ENCODE measurements around the gene PPP1R13B. TPM values are rescaled to one million over a fixed set of nuclear protein-coding genes. Genes with fewer than 3 reads are reported as not detected.

Gene PPP1R13B
- polyA plus RNA-seq, 2 of the 4 experiments (the other 2 are of a cell fraction), result 2.2 to 2.7 TPM

DNA sequence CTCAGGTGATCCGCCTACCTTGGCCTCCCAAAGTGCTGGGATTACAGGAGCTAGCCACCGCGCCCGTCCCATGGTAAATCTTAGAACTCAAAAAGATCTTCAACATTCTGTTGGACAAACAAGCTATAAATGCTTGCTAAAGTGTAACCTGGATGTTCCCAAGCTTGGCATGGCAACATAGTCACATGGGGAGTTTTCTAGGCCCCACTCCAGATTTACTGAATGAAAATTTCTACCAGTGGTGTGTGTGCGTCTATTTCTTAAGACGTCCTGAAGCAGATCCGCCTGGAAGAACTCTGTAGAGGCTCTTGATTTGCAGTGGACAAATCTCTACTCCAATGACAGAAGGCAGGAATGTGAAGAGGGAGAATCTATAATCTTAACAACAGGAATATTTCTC, 71.9 kb downstream of the PPP1R13B start:
- no peaks in the 10 kb centered on the region for H3K9me3 ChIP-seq
- ChIA-PET POLR2A (no interaction called here), CTCF (interaction anchor here (0.6 kb wide), 1 partner anchor 22 kb away, joined by 3 read pairs; no protein-coding TSS in a partner anchor)
- no peaks in the 10 kb centered on the region for H3K4me1 ChIP-seq
- no peak overlapping the region for H3K4me3 ChIP-seq
- 91% methylated on average over 7 of the region's 7 CpGs for WGBS (ENCODE audit: missing lambda C conversion rate)
- no peak overlapping the region for H3K27ac ChIP-seq
- H3K4me2 ChIP-seq, result no peak overlapping the region
- no peak for ATAC-seq
- no peak for DNase-seq (ENCODE audit: low read depth in 1 of 2, low spot score in 1 of 2)
- FAIRE-seq, result no peak
- TF ChIP-seq, protein P1, sequence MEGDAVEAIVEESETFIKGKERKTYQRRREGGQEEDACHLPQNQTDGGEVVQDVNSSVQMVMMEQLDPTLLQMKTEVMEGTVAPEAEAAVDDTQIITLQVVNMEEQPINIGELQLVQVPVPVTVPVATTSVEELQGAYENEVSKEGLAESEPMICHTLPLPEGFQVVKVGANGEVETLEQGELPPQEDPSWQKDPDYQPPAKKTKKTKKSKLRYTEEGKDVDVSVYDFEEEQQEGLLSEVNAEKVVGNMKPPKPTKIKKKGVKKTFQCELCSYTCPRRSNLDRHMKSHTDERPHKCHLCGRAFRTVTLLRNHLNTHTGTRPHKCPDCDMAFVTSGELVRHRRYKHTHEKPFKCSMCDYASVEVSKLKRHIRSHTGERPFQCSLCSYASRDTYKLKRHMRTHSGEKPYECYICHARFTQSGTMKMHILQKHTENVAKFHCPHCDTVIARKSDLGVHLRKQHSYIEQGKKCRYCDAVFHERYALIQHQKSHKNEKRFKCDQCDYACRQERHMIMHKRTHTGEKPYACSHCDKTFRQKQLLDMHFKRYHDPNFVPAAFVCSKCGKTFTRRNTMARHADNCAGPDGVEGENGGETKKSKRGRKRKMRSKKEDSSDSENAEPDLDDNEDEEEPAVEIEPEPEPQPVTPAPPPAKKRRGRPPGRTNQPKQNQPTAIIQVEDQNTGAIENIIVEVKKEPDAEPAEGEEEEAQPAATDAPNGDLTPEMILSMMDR (IDR thresholded peaks at IDR 0.05), result no peak
- TF ChIP-seq RNF2 (IDR thresholded peaks at IDR 0.05; ENCODE audit: borderline replicate concordance, low read depth) (no peak), KDM1A (IDR thresholded peaks at IDR 0.05; ENCODE audit: low read depth) (no peak), HES2 (IDR thresholded peaks at IDR 0.05) (no peak), CBX8 (IDR thresholded peaks at IDR 0.05) (no peak), KDM5A (IDR thresholded peaks at IDR 0.05) (no peak), HOXA7 (CRISPR knock-in tag; IDR thresholded peaks at IDR 0.05) (no peak), ESRRA (IDR thresholded peaks at IDR 0.05; ENCODE audit: borderline replicate concordance, low read length) (no peak), FOXS1 (CRISPR knock-in tag; IDR thresholded peaks at IDR 0.05) (no peak), RFX5 (IDR thresholded peaks at IDR 0.05) (no peak), POLR2AphosphoS2 (conservative IDR thresholded peaks at IDR 0.05; ENCODE audit: low read length) (no peak), HDAC2 (IDR thresholded peaks at IDR 0.05) (no peak)
- TF ChIP-seq, protein P2, sequence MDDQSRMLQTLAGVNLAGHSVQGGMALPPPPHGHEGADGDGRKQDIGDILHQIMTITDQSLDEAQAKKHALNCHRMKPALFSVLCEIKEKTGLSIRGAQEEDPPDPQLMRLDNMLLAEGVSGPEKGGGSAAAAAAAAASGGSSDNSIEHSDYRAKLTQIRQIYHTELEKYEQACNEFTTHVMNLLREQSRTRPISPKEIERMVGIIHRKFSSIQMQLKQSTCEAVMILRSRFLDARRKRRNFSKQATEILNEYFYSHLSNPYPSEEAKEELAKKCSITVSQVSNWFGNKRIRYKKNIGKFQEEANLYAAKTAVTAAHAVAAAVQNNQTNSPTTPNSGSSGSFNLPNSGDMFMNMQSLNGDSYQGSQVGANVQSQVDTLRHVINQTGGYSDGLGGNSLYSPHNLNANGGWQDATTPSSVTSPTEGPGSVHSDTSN (IDR thresholded peaks at IDR 0.05), result no peak
- TF ChIP-seq, protein P3, sequence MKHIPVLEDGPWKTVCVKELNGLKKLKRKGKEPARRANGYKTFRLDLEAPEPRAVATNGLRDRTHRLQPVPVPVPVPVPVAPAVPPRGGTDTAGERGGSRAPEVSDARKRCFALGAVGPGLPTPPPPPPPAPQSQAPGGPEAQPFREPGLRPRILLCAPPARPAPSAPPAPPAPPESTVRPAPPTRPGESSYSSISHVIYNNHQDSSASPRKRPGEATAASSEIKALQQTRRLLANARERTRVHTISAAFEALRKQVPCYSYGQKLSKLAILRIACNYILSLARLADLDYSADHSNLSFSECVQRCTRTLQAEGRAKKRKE (CRISPR knock-in tag; IDR thresholded peaks at IDR 0.05; ENCODE audit: low read depth), result no peak

DNA sequence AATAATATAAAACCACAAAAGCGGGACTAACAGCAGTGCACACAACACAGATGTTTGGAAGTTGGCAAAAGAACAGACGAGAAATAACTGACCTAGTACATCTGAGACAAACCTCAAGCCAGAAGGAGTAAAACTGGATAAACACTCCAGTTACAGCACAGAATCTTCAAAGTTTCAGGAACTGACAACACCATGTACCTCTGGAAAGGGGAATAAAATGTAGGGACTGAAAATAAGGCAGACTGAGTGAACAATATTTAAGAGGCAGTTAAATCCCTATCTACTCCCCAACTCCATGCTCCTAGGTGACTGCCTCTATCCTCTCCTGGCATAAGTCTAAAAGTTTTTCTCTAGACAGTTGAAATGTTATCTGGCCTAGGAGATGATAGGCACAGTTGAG, 73.9 kb downstream of the PPP1R13B start:
- FAIRE-seq (no peak), DNase-seq (ENCODE audit: low read depth in 1 of 2, low spot score in 1 of 2) (no peak), ATAC-seq (no peak)
- Histone ChIP-seq H3K4me2 (no peak overlapping the region), H3K4me1 (no peaks in the 10 kb centered on the region), H3K9me3 (no peaks in the 10 kb centered on the region), H3K27ac (no peak overlapping the region), H3K4me3 (no peak overlapping the region)
- ChIA-PET CTCF (no interaction called here), POLR2A (no interaction called here)
- 97% methylated on average over 2 of the region's 2 CpGs for WGBS (ENCODE audit: missing lambda C conversion rate)
- TF ChIP-seq, protein P3 (CRISPR knock-in tag; IDR thresholded peaks at IDR 0.05; ENCODE audit: low read depth), result no peak
- TF ChIP-seq HEYL (CRISPR knock-in tag; IDR thresholded peaks at IDR 0.05) (no peak), RCOR1 (IDR thresholded peaks at IDR 0.05; ENCODE audit: low read depth, low read length) (no peak)

- no peak overlapping the region for H3K4me2 ChIP-seq
- 87% methylated on average over 1 of the region's 1 CpG for WGBS (ENCODE audit: missing lambda C conversion rate)
- no peak overlapping the region for H3K4me3 ChIP-seq
- TF ChIP-seq BHLHE40 (IDR thresholded peaks at IDR 0.05; ENCODE audit: low read depth, low read length), result no peak
- no peak for TF ChIP-seq REST (IDR thresholded peaks at IDR 0.05)
- no peak for TF ChIP-seq EHMT2 (IDR thresholded peaks at IDR 0.05; ENCODE audit: low read depth)
- no peak for TF ChIP-seq KDM1A (IDR thresholded peaks at IDR 0.05; ENCODE audit: low read depth)
- no peak for TF ChIP-seq CEBPB (IDR thresholded peaks at IDR 0.05)
- TF ChIP-seq MAFK (IDR thresholded peaks at IDR 0.05; ENCODE audit: partially characterized antibody), result no peak
- no peak for TF ChIP-seq SREBF2 (IDR thresholded peaks at IDR 0.05)
- no peak overlapping the region for H3K27ac ChIP-seq
- FAIRE-seq, result no peak
- H3K9me3 ChIP-seq, result no peaks in the 10 kb centered on the region
- no peak for ATAC-seq
- no peaks in the 10 kb centered on the region for H3K4me1 ChIP-seq
- CTCF ChIA-PET, result no interaction called here
- no peak for DNase-seq (ENCODE audit: low read depth in 1 of 2, low spot score in 1 of 2)
- POLR2A ChIA-PET, result no interaction called here
Observed at GRCh38 chr14:103772078-103772712, 75.2 kb downstream of the PPP1R13B start.

Data from A549 (cell line).